Esophagus muscularis mucosa (tissue), 4 donors: ENCODE data around the gene MAEA. TPM values are rescaled to one million over a fixed set of nuclear protein-coding genes. Genes with fewer than 3 reads are reported as not detected.

Experiments
- DNase-seq: peaks from one replicate; pipeline ENCODE4 v3.0.0-alpha.2; 2017; ENCODE audit errors: extremely low spot score
- H3K27ac ChIP-seq, 4 donors: fragments of 200-600 bp; sonication (generic); replicated peaks in 1 of 4; 1 replicate in 3 of 4; 2 replicates in 1 of 4; pipeline ENCODE4 v1.5.1; 2016 to 2019; ENCODE audit warnings: mild to moderate bottlenecking in 1 of 4
- H3K27me3 ChIP-seq, 4 donors: fragments of 200-600 bp; sonication (generic); one replicate each; pipeline versions ENCODE4 v1.5.1 to v1.6.0; 2016 to 2019
- H3K36me3 ChIP-seq, 4 donors: fragments of 200-600 bp; sonication (generic); one replicate each; pipeline ENCODE4 v1.5.1; 2016 to 2019
- H3K4me1 ChIP-seq, 4 donors: fragments of 200-600 bp; sonication (generic); one replicate each; pipeline ENCODE4 v1.5.1; 2016 to 2019
- H3K4me3 ChIP-seq, 4 donors: fragments of 200-600 bp; sonication (generic); 1 replicate in 2 of 4; 2 replicates in 2 of 4; pipeline ENCODE4 v1.5.1; 2016 to 2019; ENCODE audit warnings: mild to moderate bottlenecking in 4 of 4, moderate library complexity in 1 of 4
- H3K9me3 ChIP-seq, 4 donors: fragments of 200-600 bp; sonication (generic); 1 replicate in 3 of 4; 2 replicates in 1 of 4; pipeline ENCODE4 v1.5.1; 2016 to 2019
- EP300 ChIP-seq: sonication (generic); formaldehyde crosslinking; IDR thresholded peaks from one replicate; pipeline ENCODE4 v1.6.1; 2017; ENCODE audit warnings: antibody characterized with exemption
- POLR2A ChIP-seq: fragments of 450-650 bp; IDR thresholded peaks from one replicate; pipeline ENCODE4 v1.6.1; 2017; ENCODE audit warnings: antibody characterized with exemption, moderate library complexity, mild to moderate bottlenecking, low read depth
- POLR2AphosphoS5 ChIP-seq, 2 donors: sonication (generic); formaldehyde crosslinking; IDR thresholded peaks; one replicate each; pipeline ENCODE4 v1.6.1; 2017; ENCODE audit warnings: antibody characterized with exemption in 2 of 2
- WGBS: methylation state at CpG from one replicate; pipeline ENCODE4 v1.1.5; 2018; 5-methylcytosine and 5-hydroxymethylcytosine counted together
- intact Hi-C: fragments of 100-400 bp; cut with DNase I; formaldehyde crosslinking; loops from one replicate; pipeline ENCODE4 v1.15.1; 2023
- total RNA-seq, 4 donors: library from RNA; depleted of rRNA; stranded (reverse); fragments of >200 nt; gene quantifications; one replicate each; pipeline versions ENCODE4 v1.1.0 to v1.2.1, GENCODE V29; 2016
- TF ChIP-seq, protein P1 (sequence below), 3 experiments: fragments of 200-600 bp in 2 of 3; fragments of 450-650 bp in 1 of 3; sonication (generic) in 2 of 3; IDR thresholded peaks; one replicate each; pipeline ENCODE4 v1.5.1; 2017 to 2019; ENCODE audit warnings: antibody characterized with exemption in 3 of 3, mild to moderate bottlenecking in 2 of 3, moderate library complexity in 1 of 3

The MAEA gene
- total RNA-seq, 4 donors from 2014 or later, result 54.5 to 63.1 (median 59.8) TPM

DNA sequence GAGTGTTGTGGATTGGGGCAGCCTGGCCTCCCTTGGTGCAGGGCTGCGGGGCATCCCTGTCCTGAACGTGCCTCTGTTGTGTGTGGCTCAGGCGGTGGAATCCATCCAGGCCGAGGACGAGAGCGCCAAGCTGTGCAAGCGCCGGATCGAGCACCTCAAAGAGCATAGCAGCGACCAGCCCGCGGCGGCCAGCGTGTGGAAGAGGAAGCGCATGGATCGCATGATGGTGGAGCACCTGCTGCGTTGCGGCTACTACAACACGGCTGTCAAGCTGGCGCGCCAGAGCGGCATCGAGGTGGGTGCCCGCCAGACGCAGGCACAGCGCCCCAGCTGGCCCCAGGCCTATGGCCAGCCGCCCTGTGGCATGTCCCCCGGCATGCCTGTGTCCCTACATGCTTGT lies 25.6 kb downstream of the MAEA start:
- intact Hi-C loops, result no loop called here
- TF ChIP-seq POLR2AphosphoS5 (IDR thresholded peaks at IDR 0.05) (no peak), POLR2A (no peak), EP300 (no peak)
- TF ChIP-seq, protein P1, sequence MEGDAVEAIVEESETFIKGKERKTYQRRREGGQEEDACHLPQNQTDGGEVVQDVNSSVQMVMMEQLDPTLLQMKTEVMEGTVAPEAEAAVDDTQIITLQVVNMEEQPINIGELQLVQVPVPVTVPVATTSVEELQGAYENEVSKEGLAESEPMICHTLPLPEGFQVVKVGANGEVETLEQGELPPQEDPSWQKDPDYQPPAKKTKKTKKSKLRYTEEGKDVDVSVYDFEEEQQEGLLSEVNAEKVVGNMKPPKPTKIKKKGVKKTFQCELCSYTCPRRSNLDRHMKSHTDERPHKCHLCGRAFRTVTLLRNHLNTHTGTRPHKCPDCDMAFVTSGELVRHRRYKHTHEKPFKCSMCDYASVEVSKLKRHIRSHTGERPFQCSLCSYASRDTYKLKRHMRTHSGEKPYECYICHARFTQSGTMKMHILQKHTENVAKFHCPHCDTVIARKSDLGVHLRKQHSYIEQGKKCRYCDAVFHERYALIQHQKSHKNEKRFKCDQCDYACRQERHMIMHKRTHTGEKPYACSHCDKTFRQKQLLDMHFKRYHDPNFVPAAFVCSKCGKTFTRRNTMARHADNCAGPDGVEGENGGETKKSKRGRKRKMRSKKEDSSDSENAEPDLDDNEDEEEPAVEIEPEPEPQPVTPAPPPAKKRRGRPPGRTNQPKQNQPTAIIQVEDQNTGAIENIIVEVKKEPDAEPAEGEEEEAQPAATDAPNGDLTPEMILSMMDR (IDR thresholded peaks at IDR 0.05), result no peak
- H3K4me1 ChIP-seq, result peaks cover 14 to 22% (median 18%) of the 10 kb centered on the region in 4 donors
- H3K9me3 ChIP-seq, result no peaks in the 10 kb centered on the region
- H3K27ac ChIP-seq, result no peak overlapping the region
- peaks cover 44 to 83% (median 77%) of the 10 kb centered on the region in 4 donors for H3K36me3 ChIP-seq
- H3K27me3 ChIP-seq, result no peaks in the 10 kb centered on the region
- no peak for DNase-seq
- no peak overlapping the region for H3K4me3 ChIP-seq
- 92% methylated on average over 25 of the region's 28 CpGs for WGBS

DNA sequence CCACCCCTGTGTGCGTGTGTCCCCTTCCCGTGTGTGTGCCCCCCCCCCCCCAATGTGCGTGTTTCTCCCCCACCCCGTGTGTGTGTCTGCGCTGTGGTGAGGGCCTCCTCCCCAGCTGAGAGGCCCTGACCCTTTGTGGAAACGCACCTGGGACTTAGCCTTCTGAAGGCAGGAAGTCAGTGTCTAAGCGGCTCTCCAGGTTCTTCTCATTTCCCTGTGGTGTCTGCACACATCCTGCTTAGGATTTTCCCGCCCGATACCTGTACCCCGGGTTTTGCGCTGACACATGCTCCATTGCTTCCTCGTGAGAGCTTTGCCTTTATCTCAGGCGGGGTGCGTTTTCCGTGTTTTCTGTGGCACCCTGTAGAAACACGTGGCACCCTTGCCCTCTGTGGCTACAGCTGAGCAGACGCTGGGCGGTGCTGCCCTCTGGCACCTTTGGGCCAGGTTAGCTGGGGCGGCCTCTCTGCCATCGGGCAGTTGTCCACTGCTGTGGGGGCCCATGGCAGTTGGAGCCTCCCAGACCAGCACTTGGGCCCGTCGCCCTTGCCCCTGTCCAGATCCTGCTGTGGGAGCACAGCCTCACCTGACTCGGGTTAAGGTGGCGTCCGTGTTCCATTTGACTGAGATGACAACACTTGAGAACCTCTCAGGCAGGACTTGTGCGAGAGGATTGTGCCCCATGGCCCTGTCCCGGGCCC lies 26.3 kb downstream of the MAEA start:
- WGBS, result 78% methylated on average over 17 of the region's 27 CpGs
- H3K9me3 ChIP-seq, result no peaks in the 10 kb centered on the region
- H3K4me1 ChIP-seq, result peaks cover 7 to 15% (median 11%) of the 10 kb centered on the region in 4 donors
- no peaks in the 10 kb centered on the region for H3K27me3 ChIP-seq
- peaks cover 44 to 90% (median 81%) of the 10 kb centered on the region in 4 donors for H3K36me3 ChIP-seq
- H3K4me3 ChIP-seq, result no peak overlapping the region
- intact Hi-C loops, result no loop called here
- no peak for DNase-seq
- TF ChIP-seq EP300 (no peak), POLR2AphosphoS5 (IDR thresholded peaks at IDR 0.05) (no peak), POLR2A (no peak)
- TF ChIP-seq, protein P1 (IDR thresholded peaks at IDR 0.05), result no peak
- H3K27ac ChIP-seq, result no peak overlapping the region

DNA sequence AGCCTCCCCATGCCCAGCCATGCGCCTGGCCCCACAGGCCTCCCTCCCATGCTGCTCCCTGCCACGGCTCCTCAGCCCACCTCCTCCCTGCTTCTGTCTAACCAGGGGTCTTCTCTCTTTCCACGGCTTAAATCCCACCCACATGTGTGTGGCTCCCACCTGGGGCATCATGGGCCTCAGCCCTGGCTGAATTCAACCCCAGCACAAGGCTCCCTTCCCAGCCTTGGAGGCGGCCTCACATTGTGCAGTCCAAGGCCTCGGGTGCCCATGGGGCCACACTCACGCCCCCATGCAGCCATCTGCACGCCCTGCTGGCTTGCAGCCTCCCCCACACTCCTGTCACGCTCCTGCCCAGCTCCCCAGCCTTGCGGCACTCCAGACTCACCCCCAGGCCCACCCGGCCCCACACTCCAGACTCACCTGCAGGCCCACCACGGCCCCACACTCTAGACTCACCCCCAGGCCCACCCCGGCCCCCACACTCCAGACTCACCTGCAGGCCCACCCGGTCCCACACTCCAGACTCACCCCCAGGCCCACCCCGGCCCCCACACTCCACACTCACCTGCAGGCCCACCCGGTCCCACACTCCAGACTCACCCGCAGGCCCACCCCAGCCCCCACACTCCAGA lies 27.0 kb downstream of the MAEA start:
- Histone ChIP-seq H3K27ac (no peak overlapping the region), H3K36me3 (peaks cover 47 to 94% (median 83%) of the 10 kb centered on the region in 4 donors), H3K27me3 (no peaks in the 10 kb centered on the region), H3K4me3 (no peak overlapping the region), H3K4me1 (peaks cover 1 to 8% (median 5%) of the 10 kb centered on the region in 4 donors), H3K9me3 (no peaks in the 10 kb centered on the region)
- DNase-seq, result no peak
- whole genome bisulfite sequencing, result 83% methylated on average over 13 of the region's 16 CpGs
- intact Hi-C loops, result no loop called here
- TF ChIP-seq, protein P1 (IDR thresholded peaks at IDR 0.05), result no peak
- TF ChIP-seq EP300, result no peak
- TF ChIP-seq POLR2AphosphoS5 (IDR thresholded peaks at IDR 0.05), result no peak
- no peak for TF ChIP-seq POLR2A

DNA sequence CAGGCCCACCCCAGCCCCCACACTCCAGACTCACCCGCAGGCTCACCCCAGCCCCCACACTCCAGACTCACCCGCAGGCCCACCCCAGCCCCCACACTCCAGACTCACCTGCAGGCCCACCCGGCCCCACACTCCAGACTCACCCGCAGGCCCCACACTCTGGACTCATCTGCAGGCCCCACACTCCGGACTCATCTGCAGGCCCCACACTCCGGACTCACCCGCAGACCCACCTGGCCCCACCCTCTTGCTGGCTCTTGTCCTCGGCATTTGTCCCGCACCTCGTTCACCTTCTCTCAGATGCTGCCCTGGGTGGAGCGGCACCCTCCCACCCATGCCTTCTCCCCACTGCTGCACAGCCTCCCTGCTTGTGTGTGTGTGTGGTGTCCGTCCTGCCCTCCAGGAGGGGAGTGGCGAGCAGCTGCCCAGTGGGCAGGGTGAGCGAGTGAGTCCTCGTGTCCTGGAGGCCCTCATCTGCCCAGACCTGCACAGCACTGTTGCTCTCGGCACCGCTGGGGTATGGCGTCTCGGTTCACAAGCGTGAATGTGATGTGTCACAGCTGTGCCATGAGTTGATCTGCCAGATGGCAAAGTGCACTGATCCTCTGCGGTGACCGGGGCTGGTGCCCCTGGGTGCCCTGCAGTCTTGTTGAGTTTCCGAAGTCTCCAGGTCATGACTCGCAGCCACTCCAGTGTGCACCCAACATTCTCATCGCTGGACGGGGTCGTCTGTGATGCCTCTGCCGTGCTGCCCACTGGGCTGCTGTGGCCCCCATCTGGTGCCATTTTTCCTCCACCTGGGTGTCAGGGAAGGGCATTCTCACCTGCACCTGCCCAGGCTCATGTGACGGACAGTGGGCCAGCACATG lies 27.7 kb downstream of the MAEA start:
- intact Hi-C loops, result no loop called here
- Histone ChIP-seq H3K27ac (no peak overlapping the region), H3K4me3 (no peak overlapping the region), H3K36me3 (peaks cover 51 to 96% (median 84%) of the 10 kb centered on the region in 4 donors), H3K4me1 (peaks cover 0 to 7% (median 2%) of the 10 kb centered on the region in 4 donors), H3K27me3 (no peaks in the 10 kb centered on the region), H3K9me3 (no peaks in the 10 kb centered on the region)
- TF ChIP-seq EP300, result no peak
- TF ChIP-seq, protein P1 (IDR thresholded peaks at IDR 0.05), result no peak
- no peak for TF ChIP-seq POLR2A
- no peak for TF ChIP-seq POLR2AphosphoS5 (IDR thresholded peaks at IDR 0.05)
- WGBS, result 90% methylated on average over 22 of the region's 29 CpGs
- no peak for DNase-seq
